GM11168 (cell line): ENCODE data around the gene DNAJC1.

Source experiments
- in situ Hi-C: fragments of 300-500 bp; cut with MboI; formaldehyde crosslinking; loops from one replicate; pipeline ENCODE4 v1.12.0; 2022; ENCODE audit warnings: low sequenced_read_pairs; ENCODE audit not compliant: unreplicated experiment

Gene DNAJC1

DNA sequence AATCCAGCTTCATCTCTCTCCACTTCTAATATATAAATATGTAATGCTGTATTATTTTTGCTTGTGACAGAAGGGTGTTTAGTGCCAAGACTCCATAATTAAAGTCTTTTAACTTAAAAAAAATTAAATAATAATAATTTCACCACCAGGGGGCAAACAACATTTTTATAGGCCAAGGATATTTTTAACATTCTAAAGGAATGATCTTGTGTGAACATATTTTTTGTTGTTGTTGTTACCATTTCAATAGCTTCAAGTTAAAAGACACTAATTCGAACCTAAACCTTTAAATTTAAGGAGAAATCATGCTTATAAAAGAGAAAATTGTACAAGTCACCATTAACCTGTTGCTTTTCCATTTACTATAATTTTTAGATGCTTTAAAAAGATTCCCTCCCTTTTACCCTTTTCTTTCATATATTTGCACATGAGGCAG lies 7.5 kb upstream of the DNAJC1 start:
- in situ Hi-C loops, result loop anchor here (25.0 kb wide), 1 partner anchor 201 kb away; the partner anchor contains the start of gene EBLN1

GRCh38 chr10:22010539-22010938 lies 7.0 kb upstream of the DNAJC1 start:
- in situ Hi-C loops, result loop anchor here (25.0 kb wide), 1 partner anchor 202 kb away; the partner anchor contains the start of gene EBLN1

- in situ Hi-C loops, result loop anchor here (10.0 to 25.0 kb wide), 2 partner anchors 206 to 978 kb away; partner anchors contain the start of gene EBLN1
Observed at GRCh38 chr10:22006379-22006884, 2.9 kb upstream of the DNAJC1 start.

DNA sequence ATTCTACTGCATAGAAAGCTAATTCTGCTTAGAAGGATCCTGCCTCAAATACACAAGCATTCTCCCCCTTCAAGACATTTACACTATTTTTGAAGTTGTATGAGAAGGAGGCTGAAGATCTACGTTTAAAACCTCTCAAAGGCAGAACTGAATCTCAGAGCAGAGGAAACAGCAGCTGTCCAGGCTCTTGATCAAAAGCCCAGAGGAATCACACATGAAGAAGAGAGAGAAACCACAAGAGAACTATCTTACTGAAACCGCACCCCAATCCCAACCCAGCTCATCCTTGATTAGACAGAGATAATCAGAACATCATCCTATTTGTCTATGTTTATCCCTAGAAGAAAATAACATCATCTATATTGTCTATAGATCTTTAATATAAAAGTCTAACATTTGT lies 2.2 kb upstream of the DNAJC1 start:
- in situ Hi-C loops, result loop anchor here (10.0 to 25.0 kb wide), 2 partner anchors 207 to 979 kb away; partner anchors contain the start of gene EBLN1

DNA sequence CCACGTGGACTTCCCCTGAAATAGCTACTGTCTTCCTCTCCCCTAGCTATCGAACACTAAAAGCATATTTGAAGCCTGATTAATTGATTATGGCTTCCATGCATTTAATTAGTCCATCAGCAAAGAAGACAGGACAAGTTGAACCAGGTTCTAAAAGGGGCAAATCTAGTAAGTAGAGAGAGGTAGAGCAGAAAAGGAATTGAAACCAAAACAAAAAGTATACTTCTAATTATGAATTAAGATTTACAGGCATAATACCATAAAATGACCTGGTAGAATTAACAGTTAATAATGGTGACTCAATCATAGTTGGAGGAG lies 393 bp upstream of the DNAJC1 start:
- in situ Hi-C loops, result loop anchor here (10.0 to 25.0 kb wide), 2 partner anchors 208 to 981 kb away; partner anchors contain the start of gene EBLN1

GRCh38 chr10:22002591-22003176 lies 846 bp downstream of the DNAJC1 start:
- in situ Hi-C loops, result loop anchor here (10.0 to 25.0 kb wide), 2 partner anchors 210 to 982 kb away; partner anchors contain the start of gene EBLN1

DNA sequence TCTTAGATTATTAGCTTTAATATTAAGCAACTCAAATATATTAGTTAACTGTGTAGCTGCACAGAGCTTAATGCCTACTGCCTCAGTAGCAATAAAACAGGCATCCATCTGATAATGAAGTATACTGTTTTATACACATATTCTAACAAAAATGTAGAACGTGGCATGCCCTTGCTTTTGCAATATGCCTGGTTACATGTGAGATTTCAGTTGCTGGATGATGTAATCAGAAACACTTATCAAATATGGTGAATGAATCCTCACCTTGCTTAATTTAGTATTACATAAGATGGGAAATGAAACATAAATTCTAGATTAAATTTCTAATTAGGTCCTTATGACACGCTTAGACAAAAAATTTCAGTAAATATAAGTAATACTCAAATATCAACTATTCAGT lies 8.0 kb downstream of the DNAJC1 start:
- in situ Hi-C loops, result loop anchor here (10.0 kb wide), 1 partner anchor 429 kb away; no protein-coding TSS in a partner anchor

- in situ Hi-C loops, result loop anchor here (10.0 kb wide), 1 partner anchor 431 kb away; no protein-coding TSS in a partner anchor
Observed at GRCh38 chr10:21993360-21994001, 10.0 kb downstream of the DNAJC1 start.

- in situ Hi-C loops, result loop anchor here (10.0 kb wide), 1 partner anchor 433 kb away; no protein-coding TSS in a partner anchor
Observed at GRCh38 chr10:21991785-21992184, 11.7 kb downstream of the DNAJC1 start.

GRCh38 chr10:21990449-21990848 lies 13.1 kb downstream of the DNAJC1 start:
- in situ Hi-C loops, result loop anchor here (10.0 kb wide), 1 partner anchor 434 kb away; no protein-coding TSS in a partner anchor

GRCh38 chr10:21989453-21990154 lies 13.9 kb downstream of the DNAJC1 start:
- in situ Hi-C loops, result loop anchor here (10.0 kb wide), 1 partner anchor 435 kb away; no protein-coding TSS in a partner anchor

- in situ Hi-C loops, result no loop called here
Observed at GRCh38 chr10:21985541-21985940, 18.0 kb downstream of the DNAJC1 start.

DNA sequence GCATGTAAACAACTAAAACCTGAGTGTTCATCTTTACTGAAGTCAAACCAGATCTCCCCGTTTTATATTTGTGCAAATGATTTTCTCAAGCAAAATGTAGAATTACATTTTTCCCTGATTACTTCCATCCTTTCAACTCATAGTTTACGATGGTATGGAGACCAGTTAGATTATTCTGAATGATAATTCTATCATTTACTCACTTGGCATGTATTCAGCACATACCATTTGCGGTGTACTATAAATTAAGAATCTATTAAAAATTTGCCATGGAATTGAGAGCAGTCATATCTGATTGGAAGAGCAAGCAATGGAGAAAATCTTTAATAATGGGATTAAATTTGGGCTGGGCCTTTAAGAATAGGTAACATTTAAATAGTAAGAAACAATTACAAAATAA lies 22.4 kb downstream of the DNAJC1 start:
- in situ Hi-C loops, result no loop called here

- in situ Hi-C loops, result no loop called here
Observed at GRCh38 chr10:21980691-21981090, 22.8 kb downstream of the DNAJC1 start.

DNA sequence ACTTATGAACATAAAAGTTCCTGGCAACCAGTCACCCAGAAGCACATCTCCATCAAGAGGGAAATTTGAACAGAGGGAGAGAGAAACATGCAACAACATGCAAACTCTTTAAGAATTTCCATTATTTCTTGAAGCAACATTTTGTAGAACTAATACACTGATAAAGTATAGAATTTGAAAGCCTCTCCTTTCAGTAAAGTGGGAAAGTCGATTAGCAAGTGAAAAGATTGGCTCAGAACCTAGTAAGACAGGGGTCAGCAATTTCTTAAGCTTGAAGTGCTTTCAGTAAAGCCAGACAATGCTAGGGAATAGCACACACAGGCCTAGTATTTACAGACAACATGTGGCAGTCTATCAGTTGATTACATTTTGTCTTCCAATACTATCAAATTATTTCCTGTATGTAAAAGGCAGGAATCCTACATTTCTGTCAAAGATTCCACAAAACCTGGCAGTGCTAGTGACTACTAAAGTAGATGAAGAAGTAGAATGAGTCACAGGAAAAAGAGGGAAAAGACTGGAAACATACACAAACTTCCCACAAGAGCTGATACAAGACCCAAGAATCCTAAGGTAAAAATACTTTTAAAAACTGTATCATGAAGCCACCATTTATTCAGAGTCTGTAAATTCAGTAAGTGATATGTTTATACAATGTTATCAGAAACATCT lies 25.2 kb downstream of the DNAJC1 start:
- in situ Hi-C loops, result no loop called here

DNA sequence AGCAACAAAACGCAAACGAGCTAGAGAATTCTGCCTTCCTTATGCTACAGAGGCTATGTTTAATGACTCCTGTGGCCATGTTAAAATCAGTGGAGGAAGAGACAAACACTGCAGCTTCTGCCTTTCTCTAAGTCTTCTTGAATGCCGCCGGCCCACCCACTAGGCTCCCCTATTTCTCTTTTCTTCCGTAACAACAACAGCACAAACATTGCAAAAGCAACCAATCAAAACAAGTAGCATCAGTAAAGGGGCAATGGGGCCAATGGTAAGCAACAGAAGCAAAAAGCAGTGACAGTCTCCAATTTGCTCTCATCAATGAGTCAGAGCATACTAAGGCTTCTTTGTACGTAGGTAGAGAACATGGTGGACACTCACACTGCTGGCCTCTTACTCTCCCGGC lies 26.8 kb downstream of the DNAJC1 start:
- in situ Hi-C loops, result no loop called here

GRCh38 chr10:21976280-21976679 lies 27.2 kb downstream of the DNAJC1 start:
- in situ Hi-C loops, result no loop called here

DNA sequence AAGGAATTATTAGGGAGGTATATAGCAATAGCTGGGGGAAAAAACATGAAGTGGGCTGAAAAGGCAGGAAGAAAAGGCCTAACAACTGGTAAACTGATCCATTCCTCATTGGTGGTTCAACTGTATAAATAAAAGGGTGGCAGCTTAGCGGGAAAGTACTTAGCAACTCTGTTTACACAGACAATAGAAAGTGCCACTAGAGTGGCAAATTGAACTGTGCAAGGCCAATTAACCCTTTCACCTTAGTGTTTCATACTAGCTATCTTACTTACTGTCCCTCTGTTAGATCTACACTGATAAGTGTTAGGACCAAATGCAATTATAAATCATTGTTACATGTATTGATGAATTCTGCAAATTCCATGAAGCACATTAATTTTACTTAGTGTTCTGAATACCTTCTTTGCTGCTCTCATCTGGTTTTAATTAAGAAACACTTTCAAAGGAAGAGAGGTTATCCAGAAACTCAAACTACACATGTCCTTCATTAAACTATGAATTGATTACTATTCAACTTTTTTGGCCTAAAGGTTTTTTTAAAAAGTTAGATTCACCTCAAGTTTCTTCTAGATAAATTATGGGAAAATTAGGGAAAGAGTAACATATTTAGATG lies 28.0 kb downstream of the DNAJC1 start:
- in situ Hi-C loops, result no loop called here

DNA sequence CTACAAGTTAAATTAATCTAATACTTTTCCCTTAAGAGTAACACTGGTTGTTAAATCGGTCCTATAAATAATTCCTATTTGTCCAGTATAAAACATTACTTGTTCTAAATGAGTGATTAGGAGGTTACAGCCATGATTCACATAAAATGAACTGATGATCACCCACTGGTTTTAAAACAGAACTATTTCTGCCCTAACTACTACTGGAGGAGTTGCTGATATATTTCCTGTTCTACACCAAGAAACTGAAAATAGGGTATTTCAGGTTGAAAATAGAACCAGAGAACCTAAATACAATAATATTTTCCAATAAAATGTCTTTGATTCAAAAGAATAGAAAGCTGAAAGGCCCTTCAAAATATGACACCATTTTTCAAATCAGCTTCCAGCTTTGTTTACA lies 30.9 kb downstream of the DNAJC1 start:
- in situ Hi-C loops, result loop anchor here (25.0 kb wide), 1 partner anchor 685 kb away; no protein-coding TSS in a partner anchor
